T1000 (cell line): ENCODE data around the gene CLEC2L.

Experiments used
- DNase-seq: peaks from one replicate; lab custom pipeline; 2025; ENCODE audit warnings: mixed read lengths; lab: John Stamatoyannopoulos, UW

Gene CLEC2L

DNA sequence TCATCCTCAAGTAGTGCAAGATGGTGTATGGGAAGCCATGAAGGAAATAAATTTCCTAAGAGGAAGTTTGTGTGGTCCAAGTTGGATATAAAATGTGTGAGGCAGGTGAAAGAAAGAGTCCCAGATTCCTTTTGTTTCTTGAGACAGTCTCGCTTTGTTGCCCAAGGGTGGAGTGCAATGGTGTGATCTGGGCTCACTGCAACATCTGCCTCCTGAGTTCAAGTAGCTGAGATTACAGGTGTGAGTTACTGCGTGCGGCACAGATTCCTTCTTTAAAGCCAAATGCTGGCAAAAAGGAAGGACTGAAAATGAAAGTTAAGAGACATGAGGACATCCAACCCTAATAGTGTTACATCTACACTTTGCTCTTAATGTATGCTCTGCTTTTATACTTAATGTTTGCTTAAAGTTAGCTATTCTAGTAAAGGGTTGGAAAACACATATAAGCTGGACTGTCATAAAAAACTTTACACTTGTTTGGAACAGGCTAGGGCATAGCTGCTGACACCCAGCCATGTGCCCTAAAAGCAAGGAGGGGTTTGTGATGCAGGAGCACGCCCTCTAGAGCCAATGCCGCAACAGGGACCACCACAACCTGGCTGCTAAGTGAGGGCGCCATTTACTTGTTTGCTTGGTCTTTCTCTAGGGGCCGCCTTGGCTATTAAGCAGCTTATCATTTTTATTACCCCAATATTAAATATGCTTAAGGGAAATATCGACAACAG, 34.5 kb downstream of the CLEC2L start:
- no peak for DNase-seq

DNA sequence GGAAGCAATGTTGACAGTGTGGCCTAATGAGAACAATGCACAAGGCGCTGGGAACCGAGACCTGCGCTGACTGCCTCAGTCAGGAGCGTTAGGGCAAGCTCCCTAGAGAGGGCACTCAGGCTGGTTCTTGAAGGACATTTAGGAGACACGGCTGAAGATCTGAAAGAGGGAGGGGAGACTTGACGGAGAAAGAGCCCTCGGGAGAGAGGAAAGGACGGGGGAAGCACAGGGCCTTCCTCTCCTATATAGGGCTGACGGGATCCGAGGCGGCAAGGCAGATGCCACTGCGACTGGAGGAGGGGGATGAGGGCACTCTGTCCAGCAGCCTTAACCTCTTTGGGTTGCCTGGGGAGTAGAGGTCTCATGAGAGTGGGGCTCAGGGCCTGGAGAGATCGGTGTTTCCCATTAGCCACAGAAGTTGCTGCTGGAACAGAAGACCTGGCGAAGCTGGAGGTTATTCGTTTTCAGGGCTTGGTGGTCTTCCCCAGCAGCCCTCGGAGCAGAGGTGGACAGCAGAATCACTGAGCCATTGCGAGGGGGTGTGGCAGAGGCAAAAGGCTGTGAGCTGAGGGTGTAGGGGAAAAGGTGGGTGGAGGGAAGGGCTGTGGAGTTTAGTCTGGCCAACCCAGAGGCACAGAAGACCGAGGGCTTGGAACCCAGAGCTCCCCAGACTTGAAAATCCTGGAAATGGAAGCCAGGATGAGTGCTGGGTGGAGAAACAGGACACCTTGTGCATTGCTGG, 36.0 kb downstream of the CLEC2L start:
- no peak for DNase-seq

DNA sequence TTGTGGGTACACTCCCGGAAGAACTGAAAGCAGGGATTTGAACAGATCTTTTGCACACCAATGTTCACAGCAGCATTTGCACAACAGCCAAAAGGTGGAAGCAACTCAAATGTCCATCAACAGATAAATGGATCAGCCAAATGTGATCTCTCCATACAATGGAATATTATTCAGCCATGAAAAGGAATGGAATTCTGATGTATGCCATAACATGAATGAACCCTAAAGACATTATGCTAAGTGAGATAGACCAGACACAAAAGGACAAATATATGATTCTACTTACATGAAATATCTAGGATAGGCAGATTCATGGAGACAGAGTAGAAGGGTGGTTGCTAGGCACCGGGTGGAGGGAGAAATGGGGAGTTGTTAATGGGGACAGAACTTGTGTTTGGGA, 36.7 kb downstream of the CLEC2L start:
- no peak for DNase-seq

DNA sequence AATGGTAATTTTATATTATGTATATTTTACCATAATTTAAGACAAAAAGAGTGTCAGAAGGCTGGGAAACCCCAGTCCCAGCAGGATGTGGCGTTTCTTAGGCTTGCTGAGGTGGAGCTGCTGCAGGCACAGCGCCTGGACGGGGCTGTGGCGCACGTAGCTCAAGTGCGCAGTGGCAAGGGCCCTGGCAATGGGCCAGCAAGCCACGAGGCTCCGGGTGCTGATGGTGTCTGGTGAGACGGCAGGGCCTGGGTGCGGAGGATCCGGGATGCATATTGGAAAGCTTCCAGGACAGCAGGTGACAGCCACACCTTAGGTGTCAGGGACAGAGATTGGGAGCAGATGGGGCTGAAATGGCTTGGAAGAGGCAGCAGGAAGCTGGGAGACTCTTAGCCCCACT, 37.2 kb downstream of the CLEC2L start:
- no peak for DNase-seq

DNA sequence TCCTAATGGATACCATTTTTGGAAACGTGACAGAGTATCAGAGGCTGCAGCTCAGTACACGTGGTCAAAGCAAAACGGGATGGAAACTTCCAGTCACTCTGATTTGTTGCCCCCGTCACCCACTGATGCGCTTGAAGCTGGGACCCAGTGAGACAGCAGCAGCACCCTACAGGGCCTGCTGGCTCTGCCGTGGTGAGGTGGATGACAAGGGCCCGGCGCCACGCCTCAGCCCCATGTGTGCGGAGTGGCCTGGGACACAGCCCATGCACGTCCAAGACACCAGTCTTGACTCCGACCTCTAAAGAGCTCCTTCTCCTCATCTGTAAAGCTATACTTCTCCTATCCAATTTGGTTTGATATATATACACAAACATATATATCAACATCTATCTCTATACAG, 39.0 kb downstream of the CLEC2L start:
- DNase-seq, result no peak

DNA sequence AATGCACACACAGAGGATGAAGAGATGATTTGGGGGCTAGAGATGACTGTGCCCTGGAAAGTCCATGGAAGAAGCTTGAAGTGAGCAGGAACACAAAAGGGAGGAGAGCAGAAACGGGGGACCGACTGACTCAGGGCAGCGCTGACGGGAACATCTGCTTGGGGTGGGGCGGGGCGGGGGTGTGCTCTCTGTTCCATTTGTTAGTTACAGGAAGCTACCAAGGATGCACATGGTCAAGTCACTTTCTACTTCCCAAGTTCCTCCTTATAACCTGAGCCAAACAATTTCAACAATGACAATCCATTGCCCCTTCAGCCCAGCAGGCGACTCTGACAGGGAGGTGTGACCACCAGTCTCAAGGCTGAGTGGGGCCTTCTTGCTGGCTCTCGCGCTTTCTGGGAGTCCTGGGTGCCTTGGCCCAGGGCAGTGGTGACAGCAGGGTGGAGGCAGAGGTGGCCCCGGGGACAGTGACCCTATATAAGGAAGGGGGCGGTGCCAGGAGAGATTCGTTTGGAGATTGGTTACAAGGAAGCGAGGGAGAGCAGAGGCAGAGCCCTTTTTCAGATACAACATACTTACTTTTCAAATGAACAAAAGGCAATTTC, 39.6 kb downstream of the CLEC2L start:
- DNase-seq, result no peak

DNA sequence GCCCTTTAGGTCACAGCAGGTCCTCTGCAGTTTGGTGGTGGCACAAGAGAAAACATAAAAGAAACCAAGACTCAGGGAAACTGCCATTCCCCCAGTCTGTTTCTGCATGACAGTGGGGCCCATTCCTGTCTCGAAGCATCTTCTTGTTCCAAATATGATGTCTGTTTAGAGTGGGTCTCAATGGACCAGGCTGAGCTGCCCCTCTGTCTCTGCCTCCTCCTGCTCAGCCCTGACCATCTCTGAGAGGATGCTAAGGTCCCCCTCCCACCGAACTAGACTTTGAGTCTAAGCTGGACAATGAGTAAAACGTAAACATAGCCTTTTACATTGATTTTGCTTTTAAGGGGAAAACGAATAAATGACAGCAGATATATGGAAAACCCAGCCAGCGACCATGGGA, 40.4 kb downstream of the CLEC2L start:
- no peak for DNase-seq

DNA sequence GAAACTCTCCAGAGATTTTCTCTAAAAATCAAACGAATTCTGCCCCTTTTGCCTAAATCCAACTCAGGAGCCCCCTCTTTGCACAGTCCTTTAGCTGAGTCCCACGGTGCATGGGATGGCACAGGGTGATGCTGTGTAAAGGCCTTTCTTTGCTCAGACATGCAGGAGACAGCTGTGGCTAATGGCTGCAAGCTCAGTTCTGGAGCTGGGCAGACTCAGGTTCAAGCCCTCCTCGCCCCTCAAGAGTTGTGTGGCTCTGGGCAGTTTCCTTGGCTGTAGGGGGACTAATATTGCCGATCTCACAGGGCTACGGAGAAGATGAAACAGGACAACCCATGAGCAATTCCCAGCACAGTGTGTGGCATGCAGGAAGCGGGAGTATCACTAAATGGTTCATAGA, 42.6 kb downstream of the CLEC2L start:
- DNase-seq, result no peak

DNA sequence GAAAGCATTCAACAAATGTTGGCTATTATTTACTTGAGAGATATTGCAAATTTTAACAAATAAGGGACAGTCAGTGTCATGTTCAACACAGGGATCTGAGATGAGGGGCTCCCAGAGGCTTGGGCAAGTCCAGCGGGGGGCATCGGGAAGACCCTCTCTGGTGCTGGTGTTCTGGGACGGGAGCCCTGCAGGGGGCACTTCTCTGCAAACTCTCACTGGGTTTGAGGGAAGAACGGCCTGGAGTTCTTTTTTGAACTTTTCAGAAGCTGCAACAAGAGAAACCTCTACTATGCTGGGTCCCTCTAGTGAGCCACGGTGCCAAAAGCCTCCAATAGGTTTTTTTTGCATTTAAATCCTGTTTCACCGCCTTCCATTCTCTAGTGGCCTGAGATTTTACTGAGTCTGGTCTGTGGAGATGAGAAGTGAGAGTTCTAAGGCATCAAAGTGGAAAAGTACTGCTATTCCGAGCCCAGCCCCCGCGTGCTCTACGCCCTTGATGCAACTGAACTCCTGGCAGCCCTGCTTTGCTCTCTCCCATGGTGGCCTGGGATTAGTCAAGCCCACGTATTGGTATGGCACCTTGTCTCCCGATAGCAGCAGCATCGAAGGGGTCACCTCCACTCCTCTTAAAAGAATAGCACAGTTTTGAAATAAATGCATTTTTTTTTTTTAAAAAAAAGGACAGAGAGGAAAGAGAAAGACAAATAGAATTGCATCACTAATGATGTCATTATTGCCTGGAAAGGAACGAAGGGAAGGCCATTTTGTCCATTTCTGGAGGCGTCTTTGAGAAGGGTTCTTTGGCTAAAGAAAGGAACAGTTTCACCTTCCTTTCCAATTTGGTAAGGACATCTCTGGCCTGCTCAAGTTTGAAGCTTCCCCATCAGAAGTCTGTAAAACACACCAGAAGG, 43.5 kb downstream of the CLEC2L start:
- no peak for DNase-seq

DNA sequence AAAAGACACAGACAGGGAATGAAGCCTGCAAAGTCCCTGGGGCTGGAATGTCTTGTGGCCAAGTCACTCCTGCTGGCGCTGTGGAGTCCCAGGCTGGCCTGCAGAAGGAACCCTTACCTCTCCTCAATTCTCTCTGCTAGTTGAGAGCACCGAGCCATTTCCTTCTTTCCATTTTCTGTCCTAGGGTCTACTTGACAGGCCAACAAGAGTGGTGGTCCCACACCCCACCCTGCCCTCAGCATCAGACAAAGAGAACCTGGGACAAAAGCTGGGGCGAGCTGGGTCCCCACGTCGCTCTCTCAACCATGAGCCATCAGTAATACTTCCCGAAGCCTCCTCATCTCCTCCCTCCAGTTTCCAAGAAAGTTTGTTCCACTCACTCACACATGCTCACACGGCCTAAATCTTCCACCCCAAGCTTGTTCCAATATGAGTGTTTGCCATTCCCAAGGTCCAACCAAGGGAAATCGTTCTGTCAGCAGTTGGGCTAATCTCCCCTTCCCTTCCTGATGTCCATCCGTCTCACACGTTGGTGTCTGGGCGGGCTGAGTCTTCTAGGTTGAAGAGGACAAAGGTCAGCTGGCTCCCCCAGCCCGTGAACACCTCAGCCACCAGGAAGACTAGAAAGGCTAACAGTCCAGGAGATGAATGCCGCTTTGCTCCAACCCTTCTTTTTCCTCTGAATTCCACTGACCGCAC, 44.3 kb downstream of the CLEC2L start:
- DNase-seq, result no peak

DNA sequence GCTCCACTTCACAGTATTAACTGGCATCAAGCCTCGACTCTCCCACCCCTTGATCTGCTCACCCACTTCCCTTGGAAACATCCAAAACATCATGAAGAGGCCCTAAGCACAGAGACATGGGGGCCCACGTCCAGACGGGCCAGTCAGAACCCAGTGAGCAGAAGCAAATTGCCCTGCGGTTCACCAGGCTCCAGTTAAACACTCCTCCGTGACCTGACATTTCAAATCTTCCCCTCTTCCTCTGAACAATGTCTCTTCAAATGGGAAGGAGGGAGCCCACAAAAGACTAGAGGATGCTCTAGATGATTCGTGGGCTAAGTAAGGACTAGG, 44.8 kb downstream of the CLEC2L start:
- DNase-seq, result no peak

DNA sequence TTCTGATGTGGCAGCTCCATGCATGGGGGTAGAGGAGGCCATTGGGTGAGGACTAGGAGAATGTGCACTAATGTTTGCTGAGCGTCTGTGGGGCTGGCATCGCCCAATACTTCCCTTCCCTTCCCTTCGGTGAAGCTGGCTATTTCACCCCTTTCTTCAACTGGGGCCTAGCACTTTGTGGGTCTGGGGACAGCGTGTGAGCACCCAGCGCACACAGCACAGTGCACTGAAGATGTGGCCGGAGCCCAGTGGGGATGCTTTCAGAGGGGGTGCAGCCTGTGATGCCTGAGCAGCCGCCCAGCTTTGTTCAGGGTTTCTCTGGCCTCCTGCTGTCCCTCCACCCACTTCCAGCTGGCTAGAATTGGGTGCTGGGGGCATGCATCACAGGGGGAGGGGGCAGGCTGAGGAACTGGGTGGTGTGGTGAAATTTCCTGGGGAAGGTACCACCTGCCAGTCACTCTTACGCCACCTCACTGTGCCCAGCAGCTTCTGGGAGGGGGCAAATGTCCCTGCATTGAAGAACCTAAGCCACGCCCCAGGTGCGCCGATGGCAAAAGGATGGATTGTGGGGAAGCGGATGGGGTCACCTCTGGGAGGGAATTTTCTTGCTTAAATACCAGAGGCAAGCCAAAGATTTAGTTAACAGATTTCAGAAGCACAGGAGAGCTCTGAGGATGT, 45.5 kb downstream of the CLEC2L start:
- DNase-seq, result no peak

DNA sequence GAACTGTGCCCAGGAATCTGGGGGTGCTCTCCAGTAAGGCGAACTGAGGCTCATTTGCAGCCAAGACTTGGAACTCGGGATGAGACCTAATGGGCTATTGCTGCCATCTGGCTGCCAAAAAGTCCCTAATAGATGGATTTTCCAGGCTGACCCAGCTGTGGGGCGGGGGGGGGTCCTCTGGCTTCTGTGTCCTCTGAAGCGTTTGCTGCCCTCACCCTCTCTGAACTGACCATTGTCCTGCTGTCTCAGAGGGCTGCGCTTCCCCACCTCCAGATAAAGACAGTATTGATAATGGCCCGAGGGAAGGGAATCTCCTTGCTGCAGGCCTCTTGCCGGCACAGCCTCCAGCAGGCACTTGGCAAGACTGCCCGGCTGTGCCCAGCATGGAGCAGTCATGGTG, 46.6 kb downstream of the CLEC2L start:
- no peak for DNase-seq

DNA sequence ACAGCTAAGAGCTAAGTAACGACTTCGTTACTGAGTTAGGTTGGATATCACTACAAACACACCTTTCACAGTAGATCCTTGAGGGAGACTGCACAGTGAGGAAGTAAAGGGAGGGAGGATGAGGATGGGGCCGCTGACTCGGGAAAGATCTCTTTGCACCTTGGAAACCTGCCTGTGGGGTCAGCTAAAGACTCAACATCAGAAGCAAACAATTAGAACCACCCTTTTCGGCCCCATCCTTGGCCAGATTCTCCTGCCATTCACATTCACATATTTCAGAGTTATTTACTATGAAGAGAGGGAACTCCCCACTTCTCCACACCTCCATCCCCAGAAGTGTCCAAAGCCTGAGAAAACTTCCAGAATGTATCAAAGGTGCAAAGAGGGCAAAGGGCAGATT, 47.1 kb downstream of the CLEC2L start:
- no peak for DNase-seq

DNA sequence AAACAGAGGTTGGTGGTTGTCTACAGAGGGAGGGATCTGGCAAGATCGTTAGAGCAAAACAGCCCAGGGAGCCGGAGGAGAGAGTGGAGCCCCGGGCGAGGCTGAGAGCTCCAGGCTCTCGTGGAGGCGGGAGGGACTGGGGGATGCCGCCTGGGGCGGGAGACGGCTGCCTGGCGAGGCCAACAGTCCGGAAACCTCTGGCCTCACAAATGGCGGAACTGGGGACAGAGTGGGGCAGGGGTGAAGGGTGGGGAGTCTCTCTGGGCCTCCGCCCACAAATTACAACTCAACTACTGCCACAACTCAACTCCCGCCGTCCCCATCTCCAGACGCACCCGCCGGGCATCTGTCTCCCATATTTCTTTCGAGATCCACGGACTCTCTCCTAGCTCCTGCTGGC, 47.7 kb downstream of the CLEC2L start:
- DNase-seq, result no peak

DNA sequence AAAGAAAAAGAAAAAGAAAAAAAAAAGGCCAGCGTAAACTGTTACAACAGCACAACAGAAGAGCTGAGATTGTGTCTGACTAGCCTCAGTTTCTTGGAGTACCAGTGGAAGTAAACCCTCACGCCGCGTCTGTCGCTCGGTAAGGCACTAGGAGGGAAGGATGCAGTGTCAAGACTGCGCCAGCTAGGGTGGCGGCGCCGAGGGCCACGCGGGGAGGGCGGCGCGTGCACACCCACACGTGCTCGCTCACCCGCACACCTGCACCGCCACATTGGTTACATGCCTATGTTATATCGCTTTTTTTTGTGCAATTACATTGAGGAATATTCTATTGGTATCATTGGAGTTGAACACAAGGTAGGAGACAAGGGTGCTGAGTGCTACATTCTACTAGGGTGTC, 48.2 kb downstream of the CLEC2L start:
- DNase-seq, result no peak

DNA sequence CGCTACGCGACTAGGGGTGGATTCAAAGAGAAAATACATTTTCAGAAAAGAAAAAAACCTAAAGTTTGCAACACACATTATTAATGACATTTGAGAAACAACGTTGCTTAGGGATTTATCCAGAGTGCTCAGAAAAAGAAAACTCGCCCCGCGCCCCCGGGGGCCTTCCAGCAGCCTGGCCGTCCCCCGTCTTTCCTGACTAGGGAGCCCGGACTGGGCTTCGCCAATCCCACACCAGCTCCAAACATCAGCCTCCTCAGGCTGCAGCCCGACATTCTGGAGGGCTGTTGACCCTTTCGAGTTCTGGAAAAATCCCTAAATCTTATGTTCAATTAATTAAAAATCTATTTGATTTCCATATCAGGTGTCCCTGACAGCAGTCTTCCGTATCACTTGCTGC, 48.6 kb downstream of the CLEC2L start:
- no peak for DNase-seq

DNA sequence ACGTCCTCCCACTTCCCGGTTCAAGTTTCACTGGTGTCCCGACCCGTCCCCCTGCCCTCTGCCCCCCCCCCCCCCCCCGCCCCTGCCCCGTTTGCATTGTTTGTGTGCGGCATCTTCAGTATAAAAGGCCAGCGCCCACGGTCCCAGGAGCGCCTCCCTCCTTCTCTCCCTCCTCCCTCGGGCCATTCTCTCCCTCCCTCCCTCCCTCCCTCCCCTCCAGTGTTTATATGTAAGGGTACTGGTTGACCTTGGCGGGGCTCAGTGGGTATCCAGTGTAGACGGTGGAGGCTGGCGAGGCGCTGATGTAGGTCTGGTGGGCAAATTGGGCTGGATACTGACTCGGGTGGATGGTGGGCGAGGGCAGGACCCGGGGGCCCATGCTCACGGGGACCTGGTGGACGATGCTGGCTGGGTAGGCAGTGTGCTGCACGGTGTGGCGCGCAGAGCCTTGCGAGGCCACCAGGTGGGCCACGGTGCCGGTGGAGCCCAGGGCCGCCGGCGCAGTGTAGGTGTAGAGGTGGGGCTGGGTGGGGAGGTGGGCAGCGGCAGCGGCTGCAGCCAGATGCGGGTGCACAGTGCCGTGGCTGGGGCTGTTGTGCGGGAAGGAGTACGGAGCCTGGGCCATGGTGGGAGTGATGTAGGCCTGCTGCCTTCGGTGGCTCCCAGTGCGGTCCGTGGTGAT, 49.4 kb downstream of the CLEC2L start:
- no peak for DNase-seq

DNA sequence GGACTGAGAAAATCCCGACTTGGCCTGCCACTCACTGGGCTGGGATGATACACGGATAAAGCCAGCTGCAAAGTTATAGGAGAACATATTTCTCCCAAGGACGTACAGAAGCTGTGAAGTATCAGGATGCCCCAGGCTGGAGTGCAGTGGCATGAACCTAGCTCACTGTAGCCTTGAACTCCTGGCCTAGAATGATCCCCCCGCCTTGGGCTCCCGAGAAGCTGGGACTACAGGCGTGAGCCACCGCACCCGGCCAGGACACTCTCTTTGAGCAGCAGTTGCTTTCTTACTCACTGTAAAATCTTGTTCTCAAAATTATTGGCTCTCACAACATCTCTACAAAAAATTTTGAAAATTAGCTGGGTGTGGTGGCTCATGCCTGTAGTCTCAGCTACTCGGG, 50.4 kb downstream of the CLEC2L start:
- DNase-seq, result no peak

DNA sequence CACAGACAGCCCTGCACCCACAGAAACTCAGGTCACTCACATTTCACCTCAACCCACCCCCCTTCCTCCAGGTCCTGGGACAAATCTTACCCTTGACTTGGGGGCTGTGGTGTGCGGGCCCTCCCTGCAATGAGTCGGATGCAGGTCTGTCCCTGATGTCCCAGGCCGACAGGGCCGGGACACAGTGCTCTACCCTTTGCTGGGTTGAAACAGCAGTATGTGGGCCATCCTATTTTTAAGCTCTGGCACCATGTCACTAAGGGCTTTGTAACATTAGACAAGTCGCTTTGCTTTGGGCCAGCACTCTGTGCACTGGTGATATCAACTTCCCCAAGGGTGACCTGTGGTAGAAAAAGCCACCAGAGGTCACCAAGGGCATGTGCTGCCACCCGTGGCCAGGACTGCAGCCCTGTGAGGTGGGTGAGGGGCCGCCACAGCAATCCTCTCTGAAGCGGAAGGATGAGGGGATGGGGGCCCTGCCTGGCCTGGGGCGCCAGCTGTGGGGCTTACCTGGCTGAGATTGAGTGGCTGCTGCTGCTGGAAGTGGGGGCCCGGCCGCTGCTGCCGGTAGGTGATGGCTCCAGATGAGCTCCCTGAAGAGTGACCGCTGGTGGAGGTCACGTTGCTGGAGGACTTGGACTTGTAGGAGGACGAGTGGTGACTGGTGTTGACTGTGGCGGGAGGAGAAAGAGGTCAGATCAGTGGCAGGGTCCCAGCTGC, 51.3 kb downstream of the CLEC2L start:
- DNase-seq, result no peak
